ENCODE measurements around the gene TLE5.
A peak's percentile ranks its signal among the peaks of the same experiment; 100 is the strongest.

DNA sequence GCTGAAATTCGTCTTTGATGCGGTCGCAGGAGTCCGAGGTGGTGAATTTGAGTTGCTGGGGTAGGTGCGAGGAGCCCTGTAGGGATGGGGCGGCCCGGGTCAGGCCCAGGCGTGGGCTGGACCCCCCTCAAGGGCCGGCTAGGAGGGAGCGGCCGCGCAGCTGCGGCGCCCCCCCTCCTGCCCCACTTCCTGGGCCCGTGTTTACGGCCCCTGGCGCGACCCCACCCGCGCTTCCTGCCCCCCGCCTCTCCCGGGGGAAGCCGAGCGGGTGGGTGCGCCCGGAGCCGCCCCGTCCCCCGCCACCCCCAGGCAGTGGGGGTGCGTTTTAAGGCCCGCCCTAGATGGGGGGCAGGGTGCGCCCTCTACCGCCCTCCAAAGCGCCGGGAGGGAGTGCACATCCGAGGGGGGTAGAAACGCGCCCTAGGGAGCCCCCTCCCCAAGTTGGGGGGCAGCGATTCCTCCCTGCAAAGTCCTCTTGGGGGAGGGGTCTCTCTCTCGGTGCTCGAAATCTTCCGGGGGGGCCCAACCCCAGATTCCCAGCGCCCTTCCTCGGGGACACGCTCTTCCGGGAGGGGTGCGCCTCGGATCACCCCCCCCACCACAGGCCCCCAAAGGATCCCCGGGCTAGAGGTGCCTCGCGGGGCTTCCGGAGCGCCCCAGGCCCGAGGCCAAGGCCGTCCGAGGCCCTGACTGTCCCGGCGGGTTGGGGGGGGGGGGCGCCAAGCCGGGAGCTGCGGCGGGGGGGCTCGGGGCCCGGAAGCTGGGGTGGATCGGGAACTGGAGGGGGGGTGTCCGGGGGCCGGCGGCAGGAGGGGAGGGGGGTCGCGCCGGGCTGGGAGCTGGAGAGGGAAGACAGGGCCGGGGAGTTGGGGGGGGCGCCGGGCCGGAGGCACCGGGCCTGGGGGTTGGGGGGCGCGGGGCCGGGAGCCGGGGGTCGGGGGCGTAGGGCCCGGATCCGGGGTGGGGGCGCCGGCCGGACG lies 823 bp downstream of the TLE5 start:
- TF ChIP-seq, protein P1, sequence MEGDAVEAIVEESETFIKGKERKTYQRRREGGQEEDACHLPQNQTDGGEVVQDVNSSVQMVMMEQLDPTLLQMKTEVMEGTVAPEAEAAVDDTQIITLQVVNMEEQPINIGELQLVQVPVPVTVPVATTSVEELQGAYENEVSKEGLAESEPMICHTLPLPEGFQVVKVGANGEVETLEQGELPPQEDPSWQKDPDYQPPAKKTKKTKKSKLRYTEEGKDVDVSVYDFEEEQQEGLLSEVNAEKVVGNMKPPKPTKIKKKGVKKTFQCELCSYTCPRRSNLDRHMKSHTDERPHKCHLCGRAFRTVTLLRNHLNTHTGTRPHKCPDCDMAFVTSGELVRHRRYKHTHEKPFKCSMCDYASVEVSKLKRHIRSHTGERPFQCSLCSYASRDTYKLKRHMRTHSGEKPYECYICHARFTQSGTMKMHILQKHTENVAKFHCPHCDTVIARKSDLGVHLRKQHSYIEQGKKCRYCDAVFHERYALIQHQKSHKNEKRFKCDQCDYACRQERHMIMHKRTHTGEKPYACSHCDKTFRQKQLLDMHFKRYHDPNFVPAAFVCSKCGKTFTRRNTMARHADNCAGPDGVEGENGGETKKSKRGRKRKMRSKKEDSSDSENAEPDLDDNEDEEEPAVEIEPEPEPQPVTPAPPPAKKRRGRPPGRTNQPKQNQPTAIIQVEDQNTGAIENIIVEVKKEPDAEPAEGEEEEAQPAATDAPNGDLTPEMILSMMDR (optimal IDR thresholded peaks at IDR 0.05 in 1 of 3, IDR thresholded peaks at IDR 0.05 in 1 of 3, conservative IDR thresholded peaks at IDR 0.05 in 1 of 3; ENCODE audit: extremely low read depth in 1 of 3, insufficient read depth in 2 of 3, low read length in 3 of 3) = peak in 2 of 3 experiments; percentile 20 to 49
- TF ChIP-seq EZH2 (IDR thresholded peaks at IDR 0.05; ENCODE audit: low read length) = no peak

All from keratinocyte (primary cell).